Mucosa of gallbladder (tissue), 1 donor: ENCODE results near the gene TCTA. TPM values are rescaled to one million over a fixed set of nuclear protein-coding genes. Genes with fewer than 3 reads are reported as not detected.
"Not testable (repeated sequence)": the region's sequence is repeated elsewhere in the genome, so short reads cannot be mapped to it uniquely, and the experiment has no call there.

Experiments
- DNase-seq: peaks from one replicate; pipeline ENCODE4 v3.0.0-alpha.2; 2020; ENCODE audit warnings: low spot score
- total RNA-seq: library from RNA; stranded (reverse); gene quantifications from one replicate; pipeline ENCODE4 v1.2.1, GENCODE V29; 2021
- donor health status: DM: no; HTN: no; CAD: no.

The TCTA gene
- 57.6 TPM for total RNA-seq

- peak; percentile 100 for DNase-seq
Observed at GRCh38 chr3:49411968-49412631, at the start of gene TCTA, which contains the start of gene RHOA. TCTA (plus strand) TSS chr3:49412423; CDS start chr3:49412427, 4 bp downstream. RHOA (minus strand) TSS chr3:49411976; CDS start chr3:49375589, 36,387 bp downstream.

GRCh38 chr3:49362561-49362960 is 49.7 kb upstream of the TCTA start:
- no peak for DNase-seq

GRCh38 chr3:49370585-49371290 is 41.5 kb upstream of the TCTA start:
- DNase-seq, result no peak

GRCh38 chr3:49371946-49372345 is 40.3 kb upstream of the TCTA start:
- no peak for DNase-seq

GRCh38 chr3:49377483-49377882 is 34.7 kb upstream of the TCTA start:
- DNase-seq, result no peak

GRCh38 chr3:49378249-49378895 is 33.9 kb upstream of the TCTA start:
- peak; percentile 14 for DNase-seq

GRCh38 chr3:49383387-49383786 is 28.8 kb upstream of the TCTA start:
- DNase-seq, result no peak

GRCh38 chr3:49385617-49386016 is 26.6 kb upstream of the TCTA start:
- no peak for DNase-seq

DNA sequence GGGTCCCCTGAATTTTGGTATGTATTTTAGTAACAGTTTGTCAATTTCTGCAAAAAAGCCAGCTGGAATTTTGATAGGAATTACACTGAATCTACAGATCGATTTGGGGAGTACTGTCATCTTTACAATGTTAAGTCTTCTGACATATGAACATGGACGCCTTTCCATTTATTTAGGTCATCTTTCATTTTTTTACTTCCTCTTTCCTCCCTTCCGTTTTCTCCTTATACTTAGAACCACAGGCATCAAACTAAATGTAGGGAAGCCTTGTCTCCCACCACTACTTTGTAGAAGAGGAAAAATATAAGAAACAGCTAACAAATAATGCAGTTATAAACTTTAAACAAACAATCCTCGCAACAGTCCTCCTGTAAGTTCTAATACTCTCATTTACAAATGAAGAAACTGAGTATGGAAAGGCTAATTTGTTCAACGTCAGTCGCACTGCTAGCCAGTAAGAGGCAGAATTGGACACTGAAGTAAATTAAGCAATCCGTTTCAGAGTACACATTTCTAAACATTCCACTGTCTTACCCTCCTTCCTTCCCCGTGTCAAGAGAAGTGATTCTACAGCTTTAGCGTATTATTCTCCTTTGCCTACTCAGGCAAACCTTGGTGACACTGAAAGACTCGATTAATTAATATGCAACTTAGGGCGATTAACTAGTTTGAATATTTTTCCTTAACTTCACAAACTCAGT is 26.0 kb upstream of the TCTA start:
- no peak for DNase-seq

GRCh38 chr3:49387721-49388120 is 24.5 kb upstream of the TCTA start:
- DNase-seq, result no peak

DNA sequence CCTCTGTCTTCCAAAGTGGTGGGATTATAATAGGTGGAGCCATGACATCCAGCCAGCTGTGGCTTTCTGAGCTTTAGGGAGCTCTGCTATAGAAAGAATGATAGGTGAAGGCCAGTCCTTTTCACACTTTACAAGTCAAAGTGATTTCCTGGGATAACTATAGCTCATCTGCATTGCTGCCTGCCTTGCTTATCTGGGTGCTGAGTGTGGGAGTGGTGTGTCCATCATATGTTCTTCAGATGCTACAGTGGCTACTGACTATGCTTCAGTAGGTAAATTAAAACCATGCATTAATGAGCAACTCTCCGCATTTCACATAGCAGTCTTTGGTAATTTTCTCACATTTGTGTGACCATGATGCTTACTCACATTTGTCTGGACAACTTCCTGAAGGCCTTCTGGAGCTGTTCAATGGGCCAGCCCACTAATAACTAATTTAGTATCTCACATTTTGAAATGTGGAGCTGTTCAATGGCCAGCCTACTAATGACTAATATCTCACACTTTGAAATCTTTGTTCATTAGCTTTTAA is 23.9 kb upstream of the TCTA start:
- no peak for DNase-seq

GRCh38 chr3:49389297-49389696 is 22.9 kb upstream of the TCTA start:
- no peak for DNase-seq

DNA sequence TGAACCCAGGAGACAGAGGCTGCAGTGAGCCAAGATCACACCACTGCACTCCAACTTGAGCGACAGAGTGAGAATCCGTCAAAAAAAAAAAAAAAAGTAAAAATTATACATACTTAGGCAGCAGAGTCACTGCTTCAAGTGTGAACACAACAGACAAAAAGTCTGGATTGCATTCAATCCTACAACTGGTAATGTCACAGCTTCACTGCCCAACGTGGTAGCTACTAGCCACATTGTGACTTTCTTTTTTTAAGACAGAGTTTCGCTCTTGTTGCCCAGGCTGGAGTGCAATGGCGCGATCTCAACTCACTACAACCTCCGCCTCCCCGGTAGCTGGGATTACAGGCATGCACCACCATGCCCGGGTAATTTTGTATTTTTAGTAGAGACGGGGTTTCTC is 20.9 kb upstream of the TCTA start:
- not testable (repeated sequence) for DNase-seq

DNA sequence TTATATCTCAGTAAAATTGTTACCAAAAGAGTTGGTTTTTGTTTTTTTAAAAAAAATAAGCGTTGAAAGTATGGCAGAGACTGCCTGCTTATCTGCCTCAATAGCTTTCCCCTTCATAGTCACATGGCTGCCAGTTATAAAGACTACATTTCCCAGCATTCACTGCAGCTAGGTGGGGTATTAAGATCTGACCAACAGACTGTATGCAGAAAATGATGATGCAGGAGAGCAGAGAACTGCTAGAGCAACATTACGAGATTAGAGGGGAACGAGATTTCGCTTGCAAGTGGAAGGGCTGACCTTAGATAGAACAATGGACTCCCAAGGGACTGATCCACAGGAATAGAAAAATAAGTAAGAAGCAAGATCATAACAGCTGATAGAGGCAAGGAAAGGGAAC is 14.8 kb upstream of the TCTA start:
- DNase-seq, result no peak

DNA sequence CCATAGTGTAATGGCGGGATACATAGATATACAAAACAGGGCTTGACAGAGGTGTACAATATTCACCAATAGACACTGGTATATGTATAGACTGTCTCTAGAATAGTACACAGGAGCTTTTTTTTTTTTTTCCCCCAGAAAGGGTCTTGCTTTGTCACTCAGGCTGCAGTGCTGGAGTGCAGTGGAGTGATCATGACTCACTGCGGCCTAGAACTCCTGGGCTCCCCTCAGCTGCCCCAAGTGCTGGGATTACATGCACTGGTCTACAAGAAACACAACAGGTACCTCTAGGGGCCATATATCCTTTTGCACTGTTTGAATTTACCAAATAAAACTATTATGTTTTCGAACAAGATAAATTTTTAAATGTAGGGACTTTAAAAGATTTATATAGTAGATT is 12.8 kb upstream of the TCTA start:
- DNase-seq, result no peak

- no peak for DNase-seq
Observed at GRCh38 chr3:49401766-49402165, 10.5 kb upstream of the TCTA start.

DNA sequence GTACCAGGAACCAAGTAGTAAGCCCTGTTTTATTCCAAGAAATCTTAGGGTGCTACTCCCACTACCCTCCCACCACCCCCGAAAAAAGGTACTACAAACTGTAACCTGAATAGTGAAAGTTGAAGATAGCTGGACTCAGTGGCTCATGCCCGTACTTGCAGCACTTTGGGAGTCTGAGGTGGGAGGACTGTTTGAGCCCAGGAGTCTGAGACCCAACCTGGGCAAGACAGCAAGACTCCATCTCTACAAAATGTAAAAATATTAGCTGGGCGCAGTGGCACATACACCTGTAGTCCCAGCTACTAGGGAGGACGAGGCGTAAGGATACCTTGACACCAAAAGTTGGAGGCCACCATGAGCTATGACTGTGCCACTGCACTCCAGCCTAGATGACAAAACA is 8.3 kb upstream of the TCTA start:
- DNase-seq, result no peak

- not testable (repeated sequence) for DNase-seq
Observed at GRCh38 chr3:49405570-49405969, 6.7 kb upstream of the TCTA start.

- no peak for DNase-seq
Observed at GRCh38 chr3:49406571-49407565, 5.4 kb upstream of the TCTA start.

- DNase-seq, result no peak
Observed at GRCh38 chr3:49410066-49410845, 2.0 kb upstream of the TCTA start.
